Kidney epithelial cell (primary cell): ENCODE data around the gene CINP. TPM values are rescaled to one million over a fixed set of nuclear protein-coding genes. Genes with fewer than 3 reads are reported as not detected.

Source experiments
- DNase-seq: peaks from one replicate; pipeline ENCODE4 v3.0.0-alpha.2; 2010; ENCODE audit warnings: low read depth
- H3K27me3 ChIP-seq: 2 replicates; pipeline ENCODE4 v1.6.0; 2011; ENCODE audit warnings: low read length; ENCODE audit not compliant: control insufficient read depth, insufficient read depth
- H3K36me3 ChIP-seq: 2 replicates; pipeline ENCODE4 v1.5.1; 2011; ENCODE audit warnings: low read length; ENCODE audit not compliant: control insufficient read depth, insufficient read depth
- H3K4me3 ChIP-seq: 2 replicates; pipeline ENCODE4 v1.5.1; 2011; ENCODE audit warnings: low read depth, mild to moderate bottlenecking, control low read depth, low read length
- total RNA-seq: library from RNA; depleted of rRNA; stranded (reverse); fragments of >200 nt; gene quantifications from 2 replicates; pipeline ENCODE4 v1.2.3, GENCODE V29; 2015
- TF ChIP-seq, protein P1 (sequence below): IDR thresholded peaks from 2 replicates; pipeline ENCODE4 v1.5.1; 2011; ENCODE audit warnings: mild to moderate bottlenecking, moderate library complexity, low read length, control low read depth, inconsistent platforms; ENCODE audit not compliant: insufficient read depth, poor library complexity, severe bottlenecking

Gene CINP
- total RNA-seq, 1 donor from 2014 or later = 33.7 TPM

DNA sequence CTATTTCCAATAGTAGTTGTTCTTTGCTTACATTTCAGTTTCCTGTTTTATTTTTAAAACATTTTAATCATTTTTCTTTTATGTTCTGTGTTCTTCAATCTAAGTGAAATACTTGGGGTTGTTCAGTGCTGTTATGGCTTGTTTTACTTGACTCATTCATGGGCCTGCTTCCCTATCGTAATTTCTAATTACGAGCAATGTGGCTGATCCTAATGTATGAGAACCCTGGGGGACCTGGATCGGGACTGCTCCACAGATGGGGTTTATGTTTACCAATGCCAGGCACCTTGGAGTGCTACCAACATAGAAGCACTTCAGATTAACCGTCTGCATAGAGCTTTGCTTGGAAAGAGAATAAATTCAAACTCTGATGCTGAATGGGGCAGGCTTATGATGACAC, 29.8 kb upstream of the CINP start:
- H3K4me3 ChIP-seq = no peak overlapping the region
- no peaks in the 10 kb centered on the region for H3K36me3 ChIP-seq
- no peaks in the 10 kb centered on the region for H3K27me3 ChIP-seq
- TF ChIP-seq, protein P1, sequence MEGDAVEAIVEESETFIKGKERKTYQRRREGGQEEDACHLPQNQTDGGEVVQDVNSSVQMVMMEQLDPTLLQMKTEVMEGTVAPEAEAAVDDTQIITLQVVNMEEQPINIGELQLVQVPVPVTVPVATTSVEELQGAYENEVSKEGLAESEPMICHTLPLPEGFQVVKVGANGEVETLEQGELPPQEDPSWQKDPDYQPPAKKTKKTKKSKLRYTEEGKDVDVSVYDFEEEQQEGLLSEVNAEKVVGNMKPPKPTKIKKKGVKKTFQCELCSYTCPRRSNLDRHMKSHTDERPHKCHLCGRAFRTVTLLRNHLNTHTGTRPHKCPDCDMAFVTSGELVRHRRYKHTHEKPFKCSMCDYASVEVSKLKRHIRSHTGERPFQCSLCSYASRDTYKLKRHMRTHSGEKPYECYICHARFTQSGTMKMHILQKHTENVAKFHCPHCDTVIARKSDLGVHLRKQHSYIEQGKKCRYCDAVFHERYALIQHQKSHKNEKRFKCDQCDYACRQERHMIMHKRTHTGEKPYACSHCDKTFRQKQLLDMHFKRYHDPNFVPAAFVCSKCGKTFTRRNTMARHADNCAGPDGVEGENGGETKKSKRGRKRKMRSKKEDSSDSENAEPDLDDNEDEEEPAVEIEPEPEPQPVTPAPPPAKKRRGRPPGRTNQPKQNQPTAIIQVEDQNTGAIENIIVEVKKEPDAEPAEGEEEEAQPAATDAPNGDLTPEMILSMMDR = no peak
- DNase-seq = no peak

DNA sequence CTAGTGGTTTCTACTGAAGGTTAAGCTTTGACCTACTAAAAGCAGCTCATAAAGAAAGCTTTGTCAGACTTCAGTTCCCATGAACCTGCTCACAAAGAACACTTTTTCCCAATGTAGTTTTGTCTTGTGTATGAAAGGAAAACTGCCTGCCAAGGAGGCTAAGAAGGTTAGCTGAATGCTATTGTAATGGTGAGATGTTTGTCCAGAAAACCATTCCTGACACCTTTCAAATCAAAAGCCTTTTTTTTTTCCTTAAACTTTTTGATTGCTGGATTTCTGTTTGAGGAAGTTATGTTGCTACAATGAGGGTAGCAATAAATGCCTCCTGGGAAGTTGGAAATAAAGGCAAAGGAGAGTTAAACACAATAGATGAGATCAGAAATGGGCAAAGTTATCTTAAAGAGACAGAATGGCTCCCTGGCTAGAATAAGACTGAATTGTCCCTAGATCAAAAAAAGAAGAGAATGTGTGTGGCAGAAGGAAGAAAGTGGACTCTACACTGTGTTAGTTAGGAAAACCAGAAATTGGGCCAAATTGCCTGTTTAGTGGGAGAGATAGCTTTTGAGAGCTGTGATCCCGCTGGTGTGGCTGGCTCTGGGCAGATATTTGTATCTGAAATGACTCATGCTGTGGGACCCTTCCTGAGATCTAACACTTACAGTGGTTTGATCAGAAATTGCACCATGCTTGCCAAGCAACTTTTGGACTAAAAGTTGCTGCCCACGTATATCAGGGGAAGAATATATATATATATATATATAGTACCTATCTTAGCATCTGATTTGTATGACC, 27.6 kb upstream of the CINP start:
- no peak for DNase-seq
- H3K27me3 ChIP-seq = no peaks in the 10 kb centered on the region
- TF ChIP-seq, protein P1 = no peak
- no peaks in the 10 kb centered on the region for H3K36me3 ChIP-seq
- no peak overlapping the region for H3K4me3 ChIP-seq

DNA sequence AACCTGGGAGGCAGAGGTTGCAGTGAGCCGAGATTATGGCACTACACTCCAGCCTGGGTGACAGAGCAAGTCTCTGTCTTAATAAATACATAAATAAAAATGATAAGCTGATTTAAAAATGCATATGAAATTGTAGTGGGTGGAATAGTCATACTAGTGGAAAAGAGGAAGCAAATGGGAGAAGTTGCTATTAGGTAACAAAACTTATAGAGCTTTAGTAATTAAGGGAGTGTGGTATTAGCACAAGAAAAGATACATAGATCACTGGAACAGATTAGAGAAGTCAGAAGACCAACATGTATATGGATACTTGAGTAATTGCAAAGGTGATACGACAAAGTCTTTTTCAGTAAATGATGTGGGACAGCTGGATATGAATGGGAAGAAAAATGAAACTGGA, 26.6 kb upstream of the CINP start:
- H3K27me3 ChIP-seq = no peaks in the 10 kb centered on the region
- DNase-seq = no peak
- no peak overlapping the region for H3K4me3 ChIP-seq
- no peaks in the 10 kb centered on the region for H3K36me3 ChIP-seq
- TF ChIP-seq, protein P1 = no peak

DNA sequence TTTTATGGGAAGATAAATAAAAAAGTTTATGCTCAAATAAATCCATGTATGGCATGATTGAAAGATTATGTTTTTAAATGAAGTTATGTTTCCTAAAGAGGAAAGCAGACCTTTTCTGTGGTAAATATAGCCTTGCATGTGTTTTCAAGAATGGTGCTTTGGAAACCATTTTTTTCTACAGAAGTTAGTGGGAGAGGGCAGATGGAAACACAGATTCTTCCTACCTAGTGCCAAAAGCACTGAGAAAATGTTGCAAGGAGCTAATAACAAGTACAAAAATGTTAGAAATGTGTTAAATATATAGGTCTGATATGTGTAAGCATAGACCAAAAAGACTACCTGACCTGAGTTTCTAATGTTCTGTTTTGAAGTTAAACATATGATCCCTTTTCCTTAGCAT, 24.4 kb upstream of the CINP start:
- TF ChIP-seq, protein P1 = no peak
- DNase-seq = no peak
- Histone ChIP-seq H3K4me3 (no peak overlapping the region), H3K36me3 (no peaks in the 10 kb centered on the region), H3K27me3 (no peaks in the 10 kb centered on the region)

DNA sequence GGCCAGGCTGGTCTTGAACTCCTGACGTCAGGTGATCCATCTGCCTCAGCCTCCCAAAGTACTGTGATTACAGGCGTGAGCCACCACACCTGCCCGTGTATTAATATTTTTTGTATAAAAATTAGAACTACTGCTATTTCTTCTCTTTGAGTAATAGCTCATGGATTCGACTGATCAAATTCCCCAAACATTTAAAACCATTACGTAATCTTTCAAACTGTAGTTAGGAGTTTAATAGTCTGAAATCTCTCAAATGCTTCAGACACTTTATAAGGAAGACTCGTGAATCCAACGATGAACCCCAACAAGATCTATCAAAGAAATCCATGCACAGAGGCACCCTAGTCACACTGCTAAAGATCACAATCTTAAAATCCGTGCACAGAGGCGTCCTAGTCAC, 16.1 kb upstream of the CINP start:
- no peak overlapping the region for H3K4me3 ChIP-seq
- no peaks in the 10 kb centered on the region for H3K27me3 ChIP-seq
- DNase-seq = no peak
- TF ChIP-seq, protein P1 = no peak
- no peaks in the 10 kb centered on the region for H3K36me3 ChIP-seq

DNA sequence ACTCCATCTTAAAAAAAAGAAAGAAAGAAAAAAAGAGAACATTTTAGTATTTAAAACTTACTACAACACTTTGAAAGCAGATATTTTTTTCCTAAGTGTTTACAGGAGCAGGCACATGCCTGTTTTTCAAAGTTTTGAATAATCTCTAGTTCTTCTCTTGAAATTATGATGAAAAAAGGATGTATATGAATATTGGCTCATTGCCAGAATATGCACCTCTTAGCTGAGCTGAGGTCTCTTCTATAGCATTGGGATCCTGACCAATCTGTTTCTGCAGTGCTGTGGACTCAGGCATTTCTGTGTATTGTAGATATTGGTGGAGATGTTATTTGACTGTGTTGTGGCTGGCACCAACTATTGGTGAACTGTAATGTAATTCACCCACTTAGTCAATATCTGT, 15.0 kb upstream of the CINP start:
- TF ChIP-seq, protein P1 = no peak
- Histone ChIP-seq H3K4me3 (no peak overlapping the region), H3K36me3 (no peaks in the 10 kb centered on the region), H3K27me3 (no peaks in the 10 kb centered on the region)
- DNase-seq = no peak
